KOPT-K1 (cell line): Measurements from ENCODE around the gene SLC24A5.

Source experiments
- H3K27ac ChIP-seq: fragments of 200-600 bp; sonication (generic); 2 replicates; pipeline ENCODE4 v1.5.1; 2016; ENCODE audit warnings: antibody characterized with exemption, mild to moderate bottlenecking, low read depth, low read length; ENCODE audit not compliant: poor library complexity, severe bottlenecking
- H3K36me3 ChIP-seq: fragments of 200-600 bp; sonication (generic); 2 replicates; pipeline ENCODE4 v1.5.1; 2017; ENCODE audit warnings: antibody characterized with exemption, mild to moderate bottlenecking, low read length, moderate library complexity; ENCODE audit not compliant: insufficient read depth
- H3K9me3 ChIP-seq: fragments of 200-600 bp; sonication (generic); 2 replicates; pipeline ENCODE4 v1.5.1; 2017; ENCODE audit warnings: antibody characterized with exemption, low read length, mild to moderate bottlenecking; ENCODE audit not compliant: insufficient read depth, poor library complexity, severe bottlenecking

Gene SLC24A5

DNA sequence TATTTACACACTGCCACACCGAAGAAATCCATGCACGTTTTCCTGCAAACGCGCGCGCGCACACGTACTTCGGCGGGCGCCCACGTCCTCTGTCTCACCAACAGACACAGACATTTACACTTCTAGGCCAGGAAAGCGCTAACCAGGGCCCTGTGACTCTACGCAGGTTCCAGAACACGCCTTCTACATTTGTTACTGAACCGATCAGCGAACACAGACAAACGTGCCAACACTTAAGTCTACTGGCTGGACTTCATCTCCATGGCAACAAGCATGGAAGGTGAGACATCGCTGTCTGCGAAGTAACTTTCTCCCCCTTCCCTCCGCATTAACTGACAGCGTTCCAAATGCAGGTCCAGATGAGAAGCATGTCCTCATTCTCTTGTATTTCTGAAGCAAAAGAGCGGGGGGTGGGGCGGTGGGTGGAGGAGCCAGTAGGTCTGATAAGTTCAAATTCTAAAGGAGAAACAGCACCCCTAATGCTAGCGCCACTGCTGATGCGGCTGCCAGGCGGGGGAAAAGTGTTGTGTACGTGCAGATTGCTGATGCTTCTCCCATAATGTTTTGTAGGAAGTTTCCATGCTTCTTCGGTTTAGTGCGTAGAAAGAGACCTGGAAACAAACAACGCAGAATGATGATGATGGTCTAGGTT lies 70.9 kb downstream of the SLC24A5 start, which contains the start of gene CTXN2:
Gene CTXN2, plus strand, starts transcription at position 92 of the 652 bp plus-strand sequence. CDS start 9,636 bp downstream, outside the sequence.
- Histone ChIP-seq H3K36me3 (no peaks in the 10 kb centered on the region), H3K9me3 (no peaks in the 10 kb centered on the region), H3K27ac (no peak within 1 kb of the TSS)
